ENCODE measurements around the gene FGF12.
"Not testable (repeated sequence)": the region's sequence is repeated elsewhere in the genome, so short reads cannot be mapped to it uniquely, and the experiment has no call there.

Gene FGF12

GRCh38 chr3:192727032-192727847 is at the start of gene FGF12:
FGF12 (minus strand) TSS chr3:192727541.
- peak; percentile 97 for DNase-seq

GRCh38 chr3:192774341-192774740 is 47.0 kb upstream of the FGF12 start:
- DNase-seq = not testable (repeated sequence)

GRCh38 chr3:192772240-192772894 is 45.0 kb upstream of the FGF12 start:
- peak; percentile 81 for DNase-seq

GRCh38 chr3:192758654-192759053 is 31.3 kb upstream of the FGF12 start:
- DNase-seq = no peak

- no peak for DNase-seq
These were observed 23.8 kb upstream of the FGF12 start for GRCh38 chr3:192751148-192751547.

- DNase-seq = no peak
These were observed 22.9 kb upstream of the FGF12 start for GRCh38 chr3:192750201-192750600.

- no peak for DNase-seq
These were observed 20.4 kb upstream of the FGF12 start for GRCh38 chr3:192747746-192748145.

- no peak for DNase-seq
These were observed 19.8 kb upstream of the FGF12 start for GRCh38 chr3:192747145-192747544.

- no peak for DNase-seq
These were observed 17.8 kb upstream of the FGF12 start for GRCh38 chr3:192745150-192745549.

GRCh38 chr3:192744604-192745003 is 17.3 kb upstream of the FGF12 start:
- not testable (repeated sequence) for DNase-seq

- no peak for DNase-seq
These were observed 10.2 kb upstream of the FGF12 start for GRCh38 chr3:192737506-192737905.

GRCh38 chr3:192731233-192731632 is 3.9 kb upstream of the FGF12 start:
- DNase-seq = no peak

GRCh38 chr3:192726385-192726784 is 956 bp downstream of the FGF12 start:
- no peak for DNase-seq

GRCh38 chr3:192719964-192720363 is 7.4 kb downstream of the FGF12 start:
- no peak for DNase-seq

GRCh38 chr3:192718156-192718555 is 9.2 kb downstream of the FGF12 start:
- no peak for DNase-seq

GRCh38 chr3:192715126-192715525 is 12.2 kb downstream of the FGF12 start:
- no peak for DNase-seq

GRCh38 chr3:192711126-192711525 is 16.2 kb downstream of the FGF12 start:
- DNase-seq = not testable (repeated sequence)

GRCh38 chr3:192710366-192710765 is 17.0 kb downstream of the FGF12 start:
- DNase-seq = no peak

GRCh38 chr3:192706272-192706671 is 21.1 kb downstream of the FGF12 start:
- no peak for DNase-seq

GRCh38 chr3:192700885-192701284 is 26.5 kb downstream of the FGF12 start:
- DNase-seq = no peak

GRCh38 chr3:192696943-192697587 is 30.3 kb downstream of the FGF12 start:
- DNase-seq = no peak

- DNase-seq = no peak
These were observed 39.7 kb downstream of the FGF12 start for GRCh38 chr3:192687488-192688152.

- peak; percentile 71 for DNase-seq
These were observed 41.5 kb downstream of the FGF12 start for GRCh38 chr3:192685801-192686200.
